ENCODE measurements around the gene LDLRAP1.

GRCh38 chr1:25562928-25563283 is 19.5 kb downstream of the LDLRAP1 start:
- TF ChIP-seq POLR2AphosphoS5 (IDR thresholded peaks at IDR 0.05; ENCODE audit: low read depth) (no peak), EZH2phosphoT487 (IDR thresholded peaks at IDR 0.05; ENCODE audit: unreplicated experiment) (no peak), CTCF (conservative IDR thresholded peaks at IDR 0.05; ENCODE audit: low read depth in 2 of 2) (no peak), NANOG (IDR thresholded peaks at IDR 0.05; ENCODE audit: borderline replicate concordance) (no peak), REST (IDR thresholded peaks at IDR 0.05; ENCODE audit: unreplicated experiment) (no peak), ETS1 (IDR thresholded peaks at IDR 0.05) (no peak)

All from GM23338 (cell line).